GM12891 (cell line): Measurements from ENCODE around the gene ZNF878.

Experiments used
- POLR2A ChIP-seq: IDR thresholded peaks from 2 replicates; pipeline ENCODE4 v1.6.1; 2011; ENCODE audit warnings: low read depth, low read length, control low read depth
- POLR2AphosphoS5 ChIP-seq: IDR thresholded peaks from 2 replicates; pipeline ENCODE4 v1.6.1; 2011; ENCODE audit warnings: low read depth, low read length, control low read depth
- POU2F2 ChIP-seq: IDR thresholded peaks from 2 replicates; pipeline ENCODE4 v1.6.1; 2011; ENCODE audit warnings: low read depth, mild to moderate bottlenecking, control low read depth, low read length, moderate library complexity
- TAF1 ChIP-seq: IDR thresholded peaks from 2 replicates; pipeline ENCODE4 v1.6.1; 2011; ENCODE audit warnings: low read depth, low read length, control low read depth

- TF ChIP-seq POLR2A: peak; percentile 38; the same call in 1 of the 2 replicates
- no peak for TF ChIP-seq POLR2AphosphoS5
- TF ChIP-seq TAF1: no peak
- TF ChIP-seq POU2F2: no peak
Observed at GRCh38 chr19:12035220-12036172, 17.3 kb downstream of the ZNF878 start, which contains the start of gene ZNF433.
